Activated T-cell treated with anti-CD3 and anti-CD28 coated beads, Interleukin-2, amount 50 U/mL, for 1 hour (primary cell): ENCODE measurements around the gene CABP4.
"Not testable (repeated sequence)": the region's sequence is repeated elsewhere in the genome, so short reads cannot be mapped to it uniquely, and the experiment has no call there.

Experiments used
- DNase-seq: peaks from one replicate; pipeline ENCODE4 v3.0.0-alpha.2; 2020

The CABP4 gene

GRCh38 chr11:67456068-67456705 lies 1.0 kb downstream of the CABP4 start:
- DNase-seq = no peak

DNA sequence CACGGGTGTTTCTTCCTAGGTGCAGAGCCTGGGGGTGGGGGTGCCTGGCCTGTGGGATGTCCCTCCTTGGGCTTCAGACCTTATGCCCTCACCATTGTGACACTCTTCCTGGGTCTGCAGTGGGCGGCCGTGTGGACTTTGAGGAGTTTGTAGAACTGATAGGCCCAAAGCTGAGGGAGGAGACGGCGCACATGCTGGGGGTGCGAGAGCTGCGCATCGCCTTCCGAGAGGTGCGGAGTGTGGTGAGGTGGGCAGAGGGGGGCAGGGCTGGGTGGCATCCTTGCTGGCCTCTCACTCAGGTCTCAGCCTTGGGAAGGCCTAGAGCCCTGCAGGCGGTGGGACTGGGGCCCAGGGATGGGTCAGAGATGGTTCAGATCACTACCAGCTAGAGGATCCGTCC lies 2.3 kb downstream of the CABP4 start:
- no peak for DNase-seq

DNA sequence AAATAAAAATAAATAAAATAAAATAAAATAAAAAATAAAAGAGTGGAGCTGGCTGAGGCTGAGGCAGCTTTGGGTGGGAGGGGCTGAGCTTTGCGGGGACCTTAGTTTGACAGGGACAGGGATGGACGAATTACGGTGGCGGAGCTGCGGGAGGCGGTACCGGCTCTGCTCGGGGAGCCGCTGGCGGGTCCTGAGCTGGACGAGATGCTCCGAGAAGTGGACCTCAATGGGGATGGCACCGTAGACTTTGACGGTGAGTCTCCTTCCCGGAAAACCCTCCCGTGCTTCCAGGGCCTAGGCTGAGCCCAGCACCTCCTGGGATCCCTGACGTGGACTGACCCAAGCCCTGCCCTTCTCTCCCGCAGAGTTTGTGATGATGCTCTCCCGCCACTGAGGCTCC lies 3.1 kb downstream of the CABP4 start:
- DNase-seq = no peak

GRCh38 chr11:67463186-67463585 lies 8.0 kb downstream of the CABP4 start:
- DNase-seq = no peak

DNA sequence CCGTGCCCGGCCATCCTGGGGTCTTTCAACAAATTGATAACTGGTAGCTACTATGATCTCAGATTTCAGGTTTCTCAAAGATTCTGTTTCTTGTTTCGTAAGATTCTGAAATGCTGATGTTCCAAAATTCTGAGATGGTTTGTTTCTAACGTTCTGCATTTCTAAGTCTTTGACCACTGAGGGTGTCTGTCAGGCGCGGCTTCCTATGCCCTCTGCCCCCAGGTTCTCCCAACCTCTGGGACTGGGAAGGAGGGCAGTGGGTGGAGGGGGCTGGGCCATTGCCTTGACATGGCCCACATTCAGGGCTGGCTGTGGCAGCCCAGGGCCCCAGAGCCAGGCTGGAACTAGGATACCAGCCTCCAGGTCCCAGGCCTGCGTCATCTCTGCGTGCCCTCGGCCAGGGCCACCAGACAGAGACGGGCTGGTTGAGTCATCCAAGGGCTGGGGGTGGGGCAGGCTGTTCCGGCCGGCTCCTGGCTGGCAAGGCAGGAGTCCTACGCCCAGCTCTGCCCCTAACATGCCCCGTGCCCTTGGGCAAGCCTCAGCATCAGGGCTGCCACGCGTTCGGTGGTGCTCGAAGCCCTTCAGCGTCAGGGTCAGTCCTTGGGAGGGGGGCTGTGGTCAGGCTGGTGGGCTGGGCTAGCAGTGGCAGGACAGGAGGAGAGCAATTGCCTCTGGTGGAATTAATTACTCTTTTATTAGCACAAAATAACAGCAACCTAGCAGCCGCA lies 8.7 kb downstream of the CABP4 start:
- DNase-seq = no peak

DNA sequence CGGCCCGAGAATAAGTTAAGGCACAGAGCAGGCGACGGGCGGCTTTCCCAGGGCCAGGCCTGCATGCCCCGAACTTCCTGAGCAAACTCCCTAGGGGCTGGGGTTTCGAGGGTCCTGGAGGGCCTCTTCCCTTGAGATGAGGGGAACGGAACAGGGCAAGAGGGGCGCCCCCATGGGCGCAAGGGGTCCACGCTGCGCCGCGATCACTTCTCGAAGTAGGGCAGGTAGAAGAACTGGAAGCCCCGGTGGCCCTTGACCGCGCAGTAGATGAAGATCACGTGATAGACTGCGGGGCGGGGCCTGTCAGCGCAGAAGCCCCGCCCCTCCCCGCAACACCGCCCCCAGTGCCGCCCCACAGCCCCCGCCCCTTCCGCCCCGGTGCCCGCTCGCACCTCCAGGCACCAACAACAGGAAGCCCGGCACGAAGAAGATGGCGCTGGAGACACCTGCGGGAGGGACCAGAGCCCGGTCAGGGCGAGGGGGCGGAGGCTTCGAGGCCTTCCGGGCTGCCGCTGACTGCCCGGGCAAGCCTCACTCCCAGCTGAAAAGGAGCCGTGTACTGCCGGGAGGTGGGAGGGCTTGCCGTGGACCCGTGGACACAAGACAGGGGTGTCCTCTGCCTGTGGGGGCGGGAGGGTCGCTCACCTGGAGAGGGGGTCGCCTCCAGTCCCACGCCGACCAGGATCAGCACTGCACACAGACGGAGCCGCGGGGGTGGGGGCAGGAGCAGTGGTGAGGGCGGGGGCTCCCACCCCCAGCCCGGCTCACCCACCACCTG lies 9.4 kb downstream of the CABP4 start:
- peak; percentile 88 for DNase-seq

GRCh38 chr11:67465189-67465510 lies 10.0 kb downstream of the CABP4 start:
- DNase-seq = no peak

DNA sequence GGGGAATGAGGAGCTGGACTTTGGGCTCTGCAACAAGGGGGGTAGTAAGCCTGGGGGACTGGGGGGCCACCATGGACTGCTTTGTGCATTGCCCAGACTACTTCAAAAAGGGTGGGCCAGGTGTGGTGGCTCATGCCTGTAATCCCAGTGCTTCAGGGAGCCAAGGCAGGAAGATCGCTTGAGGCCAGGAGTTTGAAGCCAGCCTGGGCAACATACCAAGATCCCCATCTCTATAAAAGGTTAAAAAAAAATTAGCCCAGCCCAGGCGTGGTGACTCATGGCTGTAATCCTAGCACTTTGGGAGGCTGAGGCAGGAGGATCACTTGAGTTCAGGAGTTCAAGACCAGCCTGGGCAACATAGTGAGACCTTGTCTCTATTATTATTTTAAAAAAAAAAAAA lies 10.4 kb downstream of the CABP4 start:
- DNase-seq = not testable (repeated sequence)

DNA sequence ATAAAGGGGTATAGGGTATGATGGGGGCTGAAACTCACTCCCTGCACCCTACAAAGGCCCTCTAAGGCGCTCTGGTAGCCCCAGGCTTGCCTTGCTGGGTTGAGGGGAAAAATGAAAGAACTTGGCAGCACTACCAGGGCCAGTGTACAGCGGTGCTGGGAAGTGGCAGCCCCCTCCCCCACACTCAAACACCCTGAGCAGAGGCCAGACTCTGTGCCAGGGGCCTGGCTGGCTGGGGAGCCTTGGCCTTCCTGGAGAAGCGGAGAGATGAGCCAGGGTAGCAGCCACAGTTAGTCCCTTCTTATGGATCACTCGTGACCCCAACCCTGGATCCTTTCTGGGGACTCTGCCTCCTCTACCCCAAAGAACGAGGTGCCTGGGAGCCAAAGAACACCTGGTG lies 11.2 kb downstream of the CABP4 start:
- no peak for DNase-seq

DNA sequence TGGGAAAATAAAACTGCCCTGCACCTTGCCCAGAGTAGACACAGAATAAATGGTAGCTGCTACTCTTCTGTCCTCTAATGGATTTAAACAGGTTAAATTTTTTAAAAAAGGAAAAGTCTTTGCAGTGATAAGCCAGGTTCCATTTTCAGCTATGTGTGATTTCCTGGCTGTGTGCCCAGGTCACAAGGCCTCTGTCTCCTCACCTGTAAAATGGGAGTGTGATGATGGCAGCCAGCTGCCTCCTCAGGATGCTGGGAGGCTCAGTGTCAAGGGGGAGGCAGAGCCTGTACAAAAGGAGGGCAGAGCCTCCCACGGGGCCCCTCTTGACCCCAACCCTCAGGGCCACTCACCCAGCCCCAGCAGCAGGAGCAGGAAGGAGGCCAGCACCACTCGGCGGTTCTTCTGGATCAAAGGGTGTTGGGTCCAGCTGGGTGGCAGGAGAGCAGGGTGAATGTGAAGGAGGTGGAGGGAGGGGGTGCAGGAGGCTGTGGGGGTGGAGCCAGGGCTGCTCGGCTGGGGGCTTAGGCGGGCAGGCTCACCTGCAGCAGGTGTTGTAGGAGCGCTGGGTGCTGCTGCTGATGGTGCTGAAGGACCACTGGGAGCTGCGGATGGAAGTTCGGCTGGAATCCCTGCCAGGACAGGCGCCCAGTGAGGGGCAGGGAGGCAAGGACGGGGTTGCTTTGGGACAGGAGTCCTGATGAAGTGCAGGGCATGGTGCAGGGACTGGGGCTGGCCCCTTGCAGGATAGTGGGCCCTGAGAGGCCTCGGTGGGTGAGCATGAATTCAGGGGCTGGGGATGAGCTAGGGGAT lies 12.0 kb downstream of the CABP4 start:
- DNase-seq = no peak

GRCh38 chr11:67468056-67468455 lies 12.9 kb downstream of the CABP4 start:
- DNase-seq = no peak

DNA sequence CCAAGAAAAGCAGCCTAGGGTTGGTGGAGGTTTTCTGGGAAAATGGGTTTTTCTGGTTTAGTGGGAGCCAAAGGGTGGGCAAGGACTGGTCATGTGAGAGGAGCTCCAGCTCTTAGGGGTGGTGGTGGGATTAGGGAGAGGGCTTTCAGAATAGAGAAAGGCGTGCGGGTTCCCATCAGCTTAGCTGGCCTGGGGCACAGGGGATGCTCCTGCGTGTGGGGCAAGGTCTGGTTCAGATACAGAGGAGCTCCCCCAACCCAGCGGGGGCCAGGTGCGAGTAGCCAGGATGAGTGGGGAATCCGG lies 13.3 kb downstream of the CABP4 start:
- no peak for DNase-seq

- peak; percentile 93 for DNase-seq
These were observed 13.8 kb downstream of the CABP4 start, which contains the start of gene TMEM134 for GRCh38 chr11:67468759-67469507. TSS of gene TMEM134 (minus strand) at chr11:67469251. CDS start at chr11:67469192, 59 bp downstream.

DNA sequence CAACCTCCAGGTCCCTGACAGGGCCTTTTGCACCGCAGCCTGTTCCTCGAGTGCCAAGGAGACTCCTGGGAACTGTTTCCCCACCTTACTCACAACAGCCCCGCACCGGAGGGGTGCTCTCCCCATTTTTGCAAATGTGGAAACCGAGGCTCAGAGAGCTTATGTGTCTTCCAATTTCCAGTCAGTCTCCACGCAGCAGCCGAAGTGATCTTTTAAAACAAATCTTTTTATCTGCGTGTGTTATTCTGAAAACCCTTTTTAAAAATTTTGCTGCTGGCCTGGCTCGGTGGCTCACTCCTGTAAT lies 14.3 kb downstream of the CABP4 start:
- no peak for DNase-seq

GRCh38 chr11:67470337-67471002 lies 15.3 kb downstream of the CABP4 start:
- no peak for DNase-seq

GRCh38 chr11:67472882-67473281 lies 17.7 kb downstream of the CABP4 start:
- no peak for DNase-seq

DNA sequence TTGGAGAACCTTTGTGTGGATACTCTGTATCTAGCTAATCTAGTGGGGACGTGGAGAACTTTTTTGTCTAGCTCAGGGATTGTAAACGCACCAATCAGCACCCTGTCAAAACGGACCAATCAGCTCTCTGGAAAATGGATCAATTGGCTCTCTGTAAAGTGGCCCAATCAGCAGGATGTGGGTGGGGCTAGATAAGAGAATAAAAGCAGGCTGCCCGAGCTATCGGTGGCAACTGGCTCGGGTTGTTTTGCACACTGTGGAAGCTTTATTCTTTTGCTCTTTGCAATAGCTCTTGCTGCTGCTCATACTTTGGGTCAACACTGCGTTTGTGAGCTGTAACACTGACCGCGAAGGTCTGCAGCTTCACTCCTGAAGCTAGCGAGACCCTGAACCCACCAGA lies 21.5 kb downstream of the CABP4 start:
- DNase-seq = not testable (repeated sequence)

DNA sequence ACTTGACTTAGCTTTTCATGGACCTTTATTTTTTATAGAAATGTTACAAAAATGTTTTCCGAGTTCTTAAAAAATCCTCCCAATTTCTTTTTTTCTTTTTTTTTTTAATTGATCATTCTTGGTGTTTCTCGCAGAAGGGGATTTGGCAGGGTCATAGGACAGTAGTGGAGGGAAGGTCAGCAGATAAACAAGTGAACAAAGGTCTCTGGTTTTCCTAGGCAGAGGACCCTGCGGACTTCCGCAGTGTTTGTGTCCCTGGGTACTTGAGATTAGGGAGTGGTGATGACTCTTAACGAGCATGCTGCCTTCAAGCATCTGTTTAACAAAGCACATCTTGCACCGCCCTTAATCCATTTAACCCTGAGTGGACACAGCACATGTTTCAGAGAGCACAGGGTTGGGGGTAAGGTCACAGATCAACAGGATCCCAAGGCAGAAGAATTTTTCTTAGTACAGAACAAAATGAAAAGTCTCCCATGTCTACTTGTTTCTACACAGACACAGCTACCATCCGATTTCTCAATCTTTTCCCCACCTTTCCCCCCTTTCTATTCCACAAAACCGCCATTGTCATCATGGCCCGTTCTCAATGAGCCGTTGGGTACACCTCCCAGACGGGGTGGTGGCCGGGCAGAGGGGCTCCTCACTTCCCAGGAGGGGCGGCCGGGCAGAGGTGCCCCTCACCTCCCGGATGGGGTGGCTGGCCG lies 22.3 kb downstream of the CABP4 start:
- not testable (repeated sequence) for DNase-seq

DNA sequence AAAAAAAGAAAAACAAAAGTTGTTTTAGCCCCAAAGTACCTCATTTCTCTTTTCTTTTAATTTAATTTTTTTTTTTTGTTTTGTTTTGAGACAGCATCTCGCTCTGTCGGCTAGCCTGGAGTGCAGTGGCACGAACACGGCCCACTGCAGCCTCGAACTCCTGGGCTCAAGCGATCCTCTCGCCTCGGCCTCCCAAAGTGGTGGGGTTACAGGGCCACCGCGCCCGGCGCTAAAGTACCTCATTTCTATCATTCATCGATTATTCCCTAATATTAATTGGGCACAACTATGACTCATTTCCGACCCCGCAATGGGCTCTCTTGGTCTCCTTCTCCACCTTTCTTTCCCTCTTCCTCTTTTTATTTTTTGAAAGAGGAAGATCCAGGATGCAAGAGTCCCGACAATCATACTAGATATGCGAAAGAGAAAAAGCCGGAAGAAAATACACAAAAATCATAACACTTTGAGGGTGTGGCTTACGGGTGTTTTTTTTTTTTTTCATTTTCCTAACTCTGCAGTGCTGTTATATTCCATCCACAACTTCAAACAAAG lies 27.2 kb downstream of the CABP4 start:
- no peak for DNase-seq

GRCh38 chr11:67482827-67483798 lies 28.0 kb downstream of the CABP4 start, which contains the start of gene AIP:
TSS of gene AIP (plus strand) at chr11:67483026. CDS start at chr11:67483159, 133 bp downstream.
- peak; percentile 95 for DNase-seq
